Heart left ventricle (tissue), 13 donors: ENCODE data around the gene FAM3A.

ENCODE experiments used
- POLR2A ChIP-seq, 2 donors: fragments of 450-650 bp; IDR thresholded peaks; one replicate each; pipeline ENCODE4 v1.6.1; 2017; ENCODE audit warnings: antibody characterized with exemption in 2 of 2, mild to moderate bottlenecking in 2 of 2, moderate library complexity in 2 of 2
- TF ChIP-seq, protein P1 (sequence below), 12 donors: fragments of 200-600 bp; sonication (generic) in 4 of 12; IDR thresholded peaks; one replicate each; pipeline versions ENCODE4 v1.5.0 to v1.8.0; 2018 to 2022; ENCODE audit warnings: antibody characterized with exemption in 12 of 12, mild to moderate bottlenecking in 5 of 12
- donor health status: ischemic (EF 13 %, LVEDD 7.1; RV severe dilation, severe dysfunction).
- donor health status: DM: no; HTN: yes; CAD: no.
- donor health status: DM: no; HTN: no; CAD: no.
- donor health status: ischemic (EF 25% LVEDD 6.9; RV normal size, moderate dysfunction).
- donor health status: ischemic (EF 25% LVEDD 5.7; RV mildly dilated, moderate dysfunction).
- donor health status: ischemic (EF 35%, LVEDD 5.7; RV mildly dilated, moderate dysfunction).
- donor health status: nonischemic (EF 11% LVEDD 7.7; RV severe dilation, severe dysfunction).
- donor health status: DM: yes; HTN: yes; CAD: no.
- donor health status: PGD.
- donor health status: ischemic (EF 29% LVEDD 5.4; RV normal size, mild dysfunction).
- donor health status: nonischemic (EF 23%, LVEDD 6.1; RV moderate dilation, normal function).

DNA sequence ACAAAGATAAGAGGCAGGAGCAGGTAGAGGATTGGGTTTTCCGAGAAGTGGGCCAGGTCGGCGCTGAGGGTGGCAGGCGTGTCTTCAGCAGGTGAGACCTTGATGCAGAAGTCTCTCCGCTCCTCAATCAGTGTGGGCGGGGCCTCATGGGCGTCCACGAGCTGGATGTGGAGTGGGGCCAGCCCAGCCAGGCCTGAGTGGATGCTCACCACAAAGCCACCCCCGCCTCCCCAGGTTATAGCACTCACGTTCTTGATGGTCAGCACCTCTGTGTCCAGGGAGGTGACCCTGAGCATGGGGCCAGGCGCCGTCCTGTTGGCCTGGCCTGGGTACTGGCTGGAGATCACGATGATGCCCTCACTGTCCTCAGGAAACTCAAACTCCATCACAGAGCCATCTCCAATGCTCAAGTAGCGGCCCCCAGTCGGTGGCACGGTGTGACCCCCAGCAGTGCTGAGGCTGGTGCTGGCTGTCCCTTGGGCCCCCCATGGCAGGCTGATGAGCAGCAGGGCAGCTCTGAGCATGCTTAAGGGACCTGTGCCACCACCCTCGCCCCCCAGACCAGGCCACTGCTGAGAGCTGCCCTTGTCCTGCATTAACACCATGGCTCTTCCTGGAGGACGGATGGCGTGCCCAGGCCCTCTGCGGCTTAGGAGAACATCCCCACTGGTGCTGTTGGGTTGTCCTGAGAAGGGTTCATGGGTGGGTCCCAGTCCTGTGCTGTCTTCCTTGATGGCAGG lies 27.5 kb downstream of the FAM3A start:
- TF ChIP-seq, protein P1, sequence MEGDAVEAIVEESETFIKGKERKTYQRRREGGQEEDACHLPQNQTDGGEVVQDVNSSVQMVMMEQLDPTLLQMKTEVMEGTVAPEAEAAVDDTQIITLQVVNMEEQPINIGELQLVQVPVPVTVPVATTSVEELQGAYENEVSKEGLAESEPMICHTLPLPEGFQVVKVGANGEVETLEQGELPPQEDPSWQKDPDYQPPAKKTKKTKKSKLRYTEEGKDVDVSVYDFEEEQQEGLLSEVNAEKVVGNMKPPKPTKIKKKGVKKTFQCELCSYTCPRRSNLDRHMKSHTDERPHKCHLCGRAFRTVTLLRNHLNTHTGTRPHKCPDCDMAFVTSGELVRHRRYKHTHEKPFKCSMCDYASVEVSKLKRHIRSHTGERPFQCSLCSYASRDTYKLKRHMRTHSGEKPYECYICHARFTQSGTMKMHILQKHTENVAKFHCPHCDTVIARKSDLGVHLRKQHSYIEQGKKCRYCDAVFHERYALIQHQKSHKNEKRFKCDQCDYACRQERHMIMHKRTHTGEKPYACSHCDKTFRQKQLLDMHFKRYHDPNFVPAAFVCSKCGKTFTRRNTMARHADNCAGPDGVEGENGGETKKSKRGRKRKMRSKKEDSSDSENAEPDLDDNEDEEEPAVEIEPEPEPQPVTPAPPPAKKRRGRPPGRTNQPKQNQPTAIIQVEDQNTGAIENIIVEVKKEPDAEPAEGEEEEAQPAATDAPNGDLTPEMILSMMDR (IDR thresholded peaks at IDR 0.05): no peak
- no peak for TF ChIP-seq POLR2A (IDR thresholded peaks at IDR 0.05)
